ENCODE data around the gene ADCY9. TPM values are rescaled to one million over a fixed set of nuclear protein-coding genes. Genes with fewer than 3 reads are reported as not detected.

The ADCY9 gene
- total RNA-seq, 1 experiment from 2014 or later = 7.1 TPM

DNA sequence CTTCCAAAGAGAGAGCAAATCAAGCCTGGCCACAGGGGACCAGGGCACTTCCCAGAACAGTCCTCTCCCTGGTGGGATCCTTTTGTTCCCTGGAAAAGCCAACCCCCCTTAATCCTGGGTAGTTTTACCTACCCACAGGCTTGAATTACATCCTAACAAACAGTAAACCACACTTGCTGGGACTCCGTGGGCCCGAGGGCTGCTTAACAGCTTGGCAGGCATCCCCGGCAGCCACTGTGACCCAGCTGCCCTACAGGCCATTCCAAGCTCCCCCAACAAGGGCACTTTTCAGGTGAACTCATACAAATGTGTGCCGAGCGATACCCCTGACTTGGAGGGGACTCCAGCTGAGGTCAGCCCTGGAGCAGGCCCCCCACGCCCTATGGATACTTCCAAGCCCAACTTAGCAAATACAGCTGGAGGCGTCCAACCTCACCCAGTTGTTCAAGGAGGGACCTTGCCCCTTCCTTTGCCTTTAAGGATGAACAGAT, 26.4 kb downstream of the ADCY9 start:
- no TSS peak for BruUV-seq (replicated peaks)
- Mint-ChIP-seq H3K4me3 (ENCODE audit: low read depth, unreplicated experiment) (no peak overlapping the region), H3K27me3 (ENCODE audit: unreplicated experiment) (no peaks in the 10 kb centered on the region), H3K36me3 (ENCODE audit: insufficient read depth, unreplicated experiment) (no peaks in the 10 kb centered on the region), H3K9me3 (ENCODE audit: low read depth, unreplicated experiment) (no peaks in the 10 kb centered on the region), H3K27ac (ENCODE audit: unreplicated experiment) (no peak overlapping the region), H3K4me1 (ENCODE audit: low read depth, unreplicated experiment) (peaks cover 22% of the 10 kb centered on the region)
- no peak for DNase-seq
- intact Hi-C loops (cut with micrococcal nuclease; ENCODE audit: unreplicated experiment) = no loop called here
- CTCF ChIA-PET = no interaction called here
- TF ChIP-seq CTCF (IDR thresholded peaks at IDR 0.05; ENCODE audit: unreplicated experiment) = no peak

GRCh38 chr16:4089251-4089810, 26.9 kb downstream of the ADCY9 start:
- CTCF ChIA-PET = no interaction called here
- DNase-seq = no peak
- intact Hi-C loops (cut with micrococcal nuclease; ENCODE audit: unreplicated experiment) = no loop called here
- H3K4me1 Mint-ChIP-seq (ENCODE audit: low read depth, unreplicated experiment) = peaks cover 23% of the 10 kb centered on the region
- no peaks in the 10 kb centered on the region for H3K9me3 Mint-ChIP-seq (ENCODE audit: low read depth, unreplicated experiment)
- H3K36me3 Mint-ChIP-seq (ENCODE audit: insufficient read depth, unreplicated experiment) = no peaks in the 10 kb centered on the region
- H3K27ac Mint-ChIP-seq (ENCODE audit: unreplicated experiment) = no peak overlapping the region
- no TSS peak for BruUV-seq (replicated peaks)
- TF ChIP-seq CTCF (IDR thresholded peaks at IDR 0.05; ENCODE audit: unreplicated experiment) = no peak
- no peak overlapping the region for H3K4me3 Mint-ChIP-seq (ENCODE audit: low read depth, unreplicated experiment)
- no peaks in the 10 kb centered on the region for H3K27me3 Mint-ChIP-seq (ENCODE audit: unreplicated experiment)

DNA sequence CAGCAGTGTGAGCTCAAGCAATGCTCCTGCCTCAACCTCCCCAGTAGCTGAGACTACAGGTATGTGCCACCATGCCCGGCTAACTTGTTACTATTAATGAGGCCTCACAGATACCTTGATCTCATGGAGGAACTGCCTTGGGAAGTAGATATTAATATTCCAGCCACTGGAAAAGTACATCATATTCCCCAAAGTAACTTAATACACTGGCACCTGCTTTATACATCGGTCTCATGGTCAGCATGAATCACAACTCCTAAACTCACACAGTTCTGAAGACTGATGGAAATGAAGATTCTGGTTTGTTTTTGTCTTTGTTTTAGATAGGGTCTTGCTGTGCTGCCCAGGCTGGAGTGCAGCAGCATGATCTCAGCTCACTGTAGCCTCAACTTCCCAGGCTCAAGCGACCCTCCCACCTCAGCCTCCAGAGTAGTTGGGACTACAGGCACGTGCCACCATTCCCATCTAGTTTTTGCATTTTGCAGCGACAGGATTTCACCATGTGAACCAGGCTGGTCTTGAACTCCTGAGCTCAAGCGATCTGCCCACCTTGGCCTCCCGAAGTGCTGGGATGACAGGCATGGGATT, 28.2 kb downstream of the ADCY9 start:
- TF ChIP-seq CTCF (IDR thresholded peaks at IDR 0.05; ENCODE audit: unreplicated experiment) = no peak
- H3K4me1 Mint-ChIP-seq (ENCODE audit: low read depth, unreplicated experiment) = peaks cover 23% of the 10 kb centered on the region
- no peak overlapping the region for H3K4me3 Mint-ChIP-seq (ENCODE audit: low read depth, unreplicated experiment)
- BruUV-seq (replicated peaks) = no TSS peak
- no peak overlapping the region for H3K27ac Mint-ChIP-seq (ENCODE audit: unreplicated experiment)
- H3K27me3 Mint-ChIP-seq (ENCODE audit: unreplicated experiment) = no peaks in the 10 kb centered on the region
- intact Hi-C loops (cut with micrococcal nuclease; ENCODE audit: unreplicated experiment) = no loop called here
- H3K36me3 Mint-ChIP-seq (ENCODE audit: insufficient read depth, unreplicated experiment) = no peaks in the 10 kb centered on the region
- no peaks in the 10 kb centered on the region for H3K9me3 Mint-ChIP-seq (ENCODE audit: low read depth, unreplicated experiment)
- DNase-seq = no peak
- CTCF ChIA-PET = interaction anchor here (0.6 kb wide), 2 partner anchors 47 to 128 kb away, joined by 3 to 4 read pairs; no protein-coding TSS in a partner anchor

GRCh38 chr16:4087099-4087885, 28.9 kb downstream of the ADCY9 start:
- DNase-seq = no peak
- BruUV-seq (replicated peaks) = no TSS peak
- H3K27ac Mint-ChIP-seq (ENCODE audit: unreplicated experiment) = no peak overlapping the region
- no peaks in the 10 kb centered on the region for H3K36me3 Mint-ChIP-seq (ENCODE audit: insufficient read depth, unreplicated experiment)
- no peaks in the 10 kb centered on the region for H3K9me3 Mint-ChIP-seq (ENCODE audit: low read depth, unreplicated experiment)
- intact Hi-C loops (cut with micrococcal nuclease; ENCODE audit: unreplicated experiment) = no loop called here
- peaks cover 23% of the 10 kb centered on the region for H3K4me1 Mint-ChIP-seq (ENCODE audit: low read depth, unreplicated experiment)
- CTCF ChIA-PET = interaction anchor here (0.6 to 0.7 kb wide), 3 partner anchors 39 to 216 kb away, joined by 3 to 8 read pairs (median 3); no protein-coding TSS in a partner anchor
- TF ChIP-seq CTCF (IDR thresholded peaks at IDR 0.05; ENCODE audit: unreplicated experiment) = no peak
- H3K4me3 Mint-ChIP-seq (ENCODE audit: low read depth, unreplicated experiment) = no peak overlapping the region
- H3K27me3 Mint-ChIP-seq (ENCODE audit: unreplicated experiment) = no peaks in the 10 kb centered on the region
